Loucy (cell line): ENCODE measurements around the gene BRMS1.
"Not testable (repeated sequence)": the region's sequence is repeated elsewhere in the genome, so short reads cannot be mapped to it uniquely, and the experiment has no call there.

Experiments used
- CTCF ChIP-seq: fragments of 200-600 bp; sonication (generic); conservative IDR thresholded peaks from 2 replicates; pipeline ENCODE4 v1.5.1; 2014; ENCODE audit warnings: mild to moderate bottlenecking, antibody characterized with exemption, low read length
- EZH2phosphoT487 ChIP-seq: fragments of 200-600 bp; IDR thresholded peaks from 2 replicates; pipeline ENCODE4 v1.6.1; 2018; ENCODE audit warnings: antibody characterized with exemption, mild to moderate bottlenecking, moderate library complexity, borderline replicate concordance

GRCh38 chr11:66320289-66320688, 24.6 kb downstream of the BRMS1 start:
- not testable (repeated sequence) for TF ChIP-seq CTCF, EZH2phosphoT487
